ENCODE measurements around the gene MRPL10.
A peak's percentile ranks its signal among the peaks of the same experiment; 100 is the strongest.

- TF ChIP-seq CTCF (IDR thresholded peaks at IDR 0.05) (peak in 1 of 6 experiments; percentile 22), POLR2A (IDR thresholded peaks at IDR 0.05) (peak in 1 of 4 donors; percentile 30)
Observed at GRCh38 chr17:47821424-47822391, 9.6 kb downstream of the MRPL10 start, which contains the start of gene OSBPL7.
